ENCODE data around the gene GTF3C5. TPM values are rescaled to one million over a fixed set of nuclear protein-coding genes. Genes with fewer than 3 reads are reported as not detected.

The GTF3C5 gene
- total and polyA plus RNA-seq, 2 of the 4 experiments (the other 2 are of a cell fraction) = 49.1 to 52.3 TPM

GRCh38 chr9:132993511-132993939 lies 37.3 kb upstream of the GTF3C5 start:
- Histone ChIP-seq H3K79me1 (ENCODE audit: low read depth in 1 of 2, low read length in 2 of 2) (no peaks in the 10 kb centered on the region), H3K4ac (ENCODE audit: low read depth, low read length) (no peak overlapping the region), H4K8ac (ENCODE audit: low read depth in 2 of 2, low read length in 2 of 2) (no peak overlapping the region), H3K9me3 (ENCODE audit: control insufficient read depth, insufficient read depth, low read length) (no peaks in the 10 kb centered on the region), H2BK5ac (ENCODE audit: low read depth, low read length, poor library complexity, severe bottlenecking) (no peak overlapping the region), H3K23ac (ENCODE audit: low read depth, low read length) (no peak overlapping the region), H3K18ac (ENCODE audit: low read depth, low read length) (no peak overlapping the region), H2BK20ac (ENCODE audit: low read depth, low read length) (no peak overlapping the region), H2BK15ac (ENCODE audit: low read depth, low read length) (no peak overlapping the region), H3K4me3 (ENCODE audit: insufficient read depth, low read depth, low read length) (no peak overlapping the region), H2AK9ac (replicated peaks; ENCODE audit: low read depth, low read length, poor library complexity) (no peak overlapping the region), H3K56ac (ENCODE audit: extremely low read depth, insufficient read depth, low read length) (no peak overlapping the region), H3K27me3 (ENCODE audit: control insufficient read depth, insufficient read depth, low read length) (peaks cover 58% of the 10 kb centered on the region), H3K14ac (replicated peaks; ENCODE audit: low read depth, low read length) (no peak overlapping the region), H3K4me1 (ENCODE audit: control insufficient read depth, insufficient read depth, low read length) (no peaks in the 10 kb centered on the region), H3K36me3 (ENCODE audit: control insufficient read depth, insufficient read depth, low read length) (no peaks in the 10 kb centered on the region), H3K27ac (ENCODE audit: insufficient read depth, low read length) (no peak overlapping the region), H2AFZ (replicated peaks; ENCODE audit: low read length, poor library complexity) (no peak overlapping the region), H4K91ac (ENCODE audit: insufficient read depth, low read depth, low read length) (no peak overlapping the region), H2BK120ac (ENCODE audit: low read depth, low read length) (no peak overlapping the region), H2AK5ac (ENCODE audit: low read depth, low read length) (no peak overlapping the region), H3K4me2 (ENCODE audit: low read depth, low read length) (no peak overlapping the region), H4K20me1 (ENCODE audit: insufficient read depth, low read length) (no peaks in the 10 kb centered on the region; the same call in 1 of the 2 replicates), H3K9ac (ENCODE audit: low read depth, low read length) (no peak overlapping the region), H3K9me1 (ENCODE audit: insufficient read depth, low read length) (no peaks in the 10 kb centered on the region), H4K5ac (ENCODE audit: low read depth, low read length) (no peak overlapping the region)
- in situ Hi-C loops (cut with MboI; ENCODE audit: low sequenced_read_pairs) (no loop called here), dilution Hi-C loops (cut with HindIII; ENCODE audit: low sequenced_read_pairs, unreplicated experiment) (no loop called here), intact Hi-C loops (cut with micrococcal nuclease) (no loop called here)
- DNase-seq = no peak
- 56% methylated on average over 11 of the region's 14 CpGs; no CpG with 5 or more reads in 1 of the 2 experiments for WGBS, 2 experiments (ENCODE audit: extremely low coverage in 2 of 2, insufficient read length in 1 of 2)
- no peak for ATAC-seq (ENCODE audit: low read depth)
- BruUV-seq (replicated peaks) = no TSS peak
- no peak for TF ChIP-seq SMC3 (IDR thresholded peaks at IDR 0.05; ENCODE audit: low read depth, low read length)
- no peak for TF ChIP-seq POLR2A (IDR thresholded peaks at IDR 0.05; ENCODE audit: low read depth, low read length)
- TF ChIP-seq RFX5 (IDR thresholded peaks at IDR 0.05; ENCODE audit: low read depth, low read length) = no peak
- no peak for TF ChIP-seq FOS (IDR thresholded peaks at IDR 0.05; ENCODE audit: low read depth, low read length)
- TF ChIP-seq MAFK (IDR thresholded peaks at IDR 0.05; ENCODE audit: low read depth, low read length) = no peak
- TF ChIP-seq MAZ (IDR thresholded peaks at IDR 0.05; ENCODE audit: borderline replicate concordance, low read depth, low read length) = no peak
- TF ChIP-seq NFE2L2 (IDR thresholded peaks at IDR 0.05; ENCODE audit: low read depth, low read length) = no peak
- TF ChIP-seq, protein P1, sequence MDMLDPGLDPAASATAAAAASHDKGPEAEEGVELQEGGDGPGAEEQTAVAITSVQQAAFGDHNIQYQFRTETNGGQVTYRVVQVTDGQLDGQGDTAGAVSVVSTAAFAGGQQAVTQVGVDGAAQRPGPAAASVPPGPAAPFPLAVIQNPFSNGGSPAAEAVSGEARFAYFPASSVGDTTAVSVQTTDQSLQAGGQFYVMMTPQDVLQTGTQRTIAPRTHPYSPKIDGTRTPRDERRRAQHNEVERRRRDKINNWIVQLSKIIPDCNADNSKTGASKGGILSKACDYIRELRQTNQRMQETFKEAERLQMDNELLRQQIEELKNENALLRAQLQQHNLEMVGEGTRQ (IDR thresholded peaks at IDR 0.05; ENCODE audit: low read depth, low read length) = no peak
- TF ChIP-seq, protein P2, sequence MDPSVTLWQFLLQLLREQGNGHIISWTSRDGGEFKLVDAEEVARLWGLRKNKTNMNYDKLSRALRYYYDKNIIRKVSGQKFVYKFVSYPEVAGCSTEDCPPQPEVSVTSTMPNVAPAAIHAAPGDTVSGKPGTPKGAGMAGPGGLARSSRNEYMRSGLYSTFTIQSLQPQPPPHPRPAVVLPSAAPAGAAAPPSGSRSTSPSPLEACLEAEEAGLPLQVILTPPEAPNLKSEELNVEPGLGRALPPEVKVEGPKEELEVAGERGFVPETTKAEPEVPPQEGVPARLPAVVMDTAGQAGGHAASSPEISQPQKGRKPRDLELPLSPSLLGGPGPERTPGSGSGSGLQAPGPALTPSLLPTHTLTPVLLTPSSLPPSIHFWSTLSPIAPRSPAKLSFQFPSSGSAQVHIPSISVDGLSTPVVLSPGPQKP (IDR thresholded peaks at IDR 0.05; ENCODE audit: borderline replicate concordance, low read depth, low read length) = no peak
- no peak for TF ChIP-seq MXI1 (IDR thresholded peaks at IDR 0.05; ENCODE audit: borderline replicate concordance, low read depth, low read length)
- no peak for TF ChIP-seq RAD21 (IDR thresholded peaks at IDR 0.05; ENCODE audit: low read length)
- no peak for TF ChIP-seq CHD1 (IDR thresholded peaks at IDR 0.05; ENCODE audit: low read depth, low read length)
- TF ChIP-seq BHLHE40 (IDR thresholded peaks at IDR 0.05; ENCODE audit: low read depth, low read length) = no peak
- no peak for TF ChIP-seq RCOR1 (IDR thresholded peaks at IDR 0.05; ENCODE audit: insufficient replicate concordance, low read length)
- TF ChIP-seq, protein P3, sequence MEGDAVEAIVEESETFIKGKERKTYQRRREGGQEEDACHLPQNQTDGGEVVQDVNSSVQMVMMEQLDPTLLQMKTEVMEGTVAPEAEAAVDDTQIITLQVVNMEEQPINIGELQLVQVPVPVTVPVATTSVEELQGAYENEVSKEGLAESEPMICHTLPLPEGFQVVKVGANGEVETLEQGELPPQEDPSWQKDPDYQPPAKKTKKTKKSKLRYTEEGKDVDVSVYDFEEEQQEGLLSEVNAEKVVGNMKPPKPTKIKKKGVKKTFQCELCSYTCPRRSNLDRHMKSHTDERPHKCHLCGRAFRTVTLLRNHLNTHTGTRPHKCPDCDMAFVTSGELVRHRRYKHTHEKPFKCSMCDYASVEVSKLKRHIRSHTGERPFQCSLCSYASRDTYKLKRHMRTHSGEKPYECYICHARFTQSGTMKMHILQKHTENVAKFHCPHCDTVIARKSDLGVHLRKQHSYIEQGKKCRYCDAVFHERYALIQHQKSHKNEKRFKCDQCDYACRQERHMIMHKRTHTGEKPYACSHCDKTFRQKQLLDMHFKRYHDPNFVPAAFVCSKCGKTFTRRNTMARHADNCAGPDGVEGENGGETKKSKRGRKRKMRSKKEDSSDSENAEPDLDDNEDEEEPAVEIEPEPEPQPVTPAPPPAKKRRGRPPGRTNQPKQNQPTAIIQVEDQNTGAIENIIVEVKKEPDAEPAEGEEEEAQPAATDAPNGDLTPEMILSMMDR (conservative IDR thresholded peaks at IDR 0.05; ENCODE audit: low read depth, low read length) = no peak
- TF ChIP-seq CEBPB (IDR thresholded peaks at IDR 0.05; ENCODE audit: low read depth, low read length) = no peak
- POLR2A ChIA-PET (ENCODE audit: unreplicated experiment) = interaction anchor here (0.6 kb wide), 1 partner anchor 38 kb away, joined by 3 read pairs; no protein-coding TSS in a partner anchor
- CTCF ChIA-PET = no interaction called here
